Esophagus muscularis mucosa (tissue), 3 donors: ENCODE results near the gene KLHL30.

Experiments used
- POLR2A ChIP-seq: fragments of 450-650 bp; IDR thresholded peaks from one replicate; pipeline ENCODE4 v1.6.1; 2017; ENCODE audit warnings: antibody characterized with exemption, moderate library complexity, mild to moderate bottlenecking, low read depth
- TF ChIP-seq, protein P1 (sequence below), 3 experiments: fragments of 200-600 bp in 2 of 3; fragments of 450-650 bp in 1 of 3; sonication (generic) in 2 of 3; IDR thresholded peaks; one replicate each; pipeline ENCODE4 v1.5.1; 2017 to 2019; ENCODE audit warnings: antibody characterized with exemption in 3 of 3, mild to moderate bottlenecking in 2 of 3, moderate library complexity in 1 of 3

DNA sequence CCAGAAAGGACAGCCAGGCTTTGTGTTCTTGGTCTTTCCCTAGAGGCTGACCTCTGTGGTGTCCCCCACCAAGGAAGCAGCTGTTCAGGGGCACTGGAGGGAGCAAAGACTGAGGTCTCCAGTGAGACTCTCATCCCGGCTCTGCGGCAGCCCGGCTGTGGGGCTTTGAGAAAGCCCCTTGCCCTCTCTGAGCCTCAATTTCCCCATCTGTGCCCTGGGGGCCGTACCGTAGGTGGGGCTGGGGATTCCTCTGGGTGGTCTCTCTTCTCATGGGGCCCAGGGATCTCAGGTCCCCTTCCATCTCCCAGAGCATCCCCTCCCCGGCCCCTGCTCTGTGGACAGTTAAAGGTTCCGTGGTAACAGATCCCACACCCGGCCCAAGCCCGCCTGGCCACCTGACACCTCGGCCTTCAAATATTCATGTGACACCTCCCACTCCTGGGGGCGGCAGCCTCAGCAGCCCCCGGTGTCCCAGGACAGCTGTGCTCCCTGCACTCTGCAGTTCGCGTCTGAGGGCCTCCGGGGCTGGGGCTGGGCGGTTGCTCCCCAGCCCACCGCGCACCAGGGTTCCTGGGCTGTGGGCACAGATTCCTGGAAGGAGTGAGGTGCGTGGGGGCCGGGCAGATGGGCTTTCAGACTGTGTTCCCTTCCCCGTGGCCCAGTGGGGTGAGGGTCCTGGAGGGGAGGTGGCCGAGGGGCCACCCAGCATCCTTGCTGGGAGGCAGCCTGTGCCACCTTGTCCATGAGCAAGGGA is 15.1 kb upstream of the KLHL30 start:
- no peak for TF ChIP-seq POLR2A
- TF ChIP-seq, protein P1, sequence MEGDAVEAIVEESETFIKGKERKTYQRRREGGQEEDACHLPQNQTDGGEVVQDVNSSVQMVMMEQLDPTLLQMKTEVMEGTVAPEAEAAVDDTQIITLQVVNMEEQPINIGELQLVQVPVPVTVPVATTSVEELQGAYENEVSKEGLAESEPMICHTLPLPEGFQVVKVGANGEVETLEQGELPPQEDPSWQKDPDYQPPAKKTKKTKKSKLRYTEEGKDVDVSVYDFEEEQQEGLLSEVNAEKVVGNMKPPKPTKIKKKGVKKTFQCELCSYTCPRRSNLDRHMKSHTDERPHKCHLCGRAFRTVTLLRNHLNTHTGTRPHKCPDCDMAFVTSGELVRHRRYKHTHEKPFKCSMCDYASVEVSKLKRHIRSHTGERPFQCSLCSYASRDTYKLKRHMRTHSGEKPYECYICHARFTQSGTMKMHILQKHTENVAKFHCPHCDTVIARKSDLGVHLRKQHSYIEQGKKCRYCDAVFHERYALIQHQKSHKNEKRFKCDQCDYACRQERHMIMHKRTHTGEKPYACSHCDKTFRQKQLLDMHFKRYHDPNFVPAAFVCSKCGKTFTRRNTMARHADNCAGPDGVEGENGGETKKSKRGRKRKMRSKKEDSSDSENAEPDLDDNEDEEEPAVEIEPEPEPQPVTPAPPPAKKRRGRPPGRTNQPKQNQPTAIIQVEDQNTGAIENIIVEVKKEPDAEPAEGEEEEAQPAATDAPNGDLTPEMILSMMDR (IDR thresholded peaks at IDR 0.05) = no peak
